Loucy (cell line): ENCODE data around the gene CCNYL1.
"Not testable (repeated sequence)": the region's sequence is repeated elsewhere in the genome, so short reads cannot be mapped to it uniquely, and the experiment has no call there.

ENCODE experiments used
- H2AFZ ChIP-seq: fragments of 200-600 bp; sonication (generic); 2 replicates; pipeline ENCODE4 v1.6.0; 2016; ENCODE audit warnings: antibody characterized with exemption, mild to moderate bottlenecking, low read length, moderate library complexity
- H3F3A ChIP-seq: fragments of 200-600 bp; 2 replicates; pipeline ENCODE4 v1.6.0; 2016; ENCODE audit warnings: antibody characterized with exemption, low read depth, mild to moderate bottlenecking
- H3K27me3 ChIP-seq: fragments of 200-600 bp; sonication (generic); 2 replicates; pipeline ENCODE4 v1.6.1; 2014; ENCODE audit warnings: low read length, mild to moderate bottlenecking; ENCODE audit not compliant: insufficient read depth, poor library complexity, severe bottlenecking
- H3K36me3 ChIP-seq: fragments of 200-600 bp; sonication (generic); 2 replicates; pipeline ENCODE4 v1.6.1; 2016; ENCODE audit warnings: low read length; ENCODE audit not compliant: insufficient read depth
- H3K4me1 ChIP-seq: fragments of 200-600 bp; sonication (generic); 2 replicates; pipeline ENCODE4 v1.5.1; 2014; ENCODE audit warnings: low read length, mild to moderate bottlenecking; ENCODE audit not compliant: insufficient read depth, poor library complexity, severe bottlenecking
- H3K4me2 ChIP-seq: fragments of 200-600 bp; sonication (generic); 2 replicates; pipeline ENCODE4 v1.6.0; 2014; ENCODE audit warnings: antibody characterized with exemption, low read length, low read depth, mild to moderate bottlenecking; ENCODE audit not compliant: poor library complexity, severe bottlenecking
- H3K4me3 ChIP-seq: fragments of 200-600 bp; sonication (generic); 2 replicates; pipeline ENCODE4 v1.5.1; 2014; ENCODE audit warnings: low read length, mild to moderate bottlenecking, mixed read lengths; ENCODE audit not compliant: poor library complexity, severe bottlenecking
- H3K79me2 ChIP-seq: fragments of 200-600 bp; sonication (generic); 2 replicates; pipeline ENCODE4 v1.6.1; 2014; ENCODE audit warnings: low read length; ENCODE audit not compliant: insufficient read depth
- H3K9ac ChIP-seq: fragments of 200-600 bp; sonication (generic); 2 replicates; pipeline ENCODE4 v1.6.0; 2014; ENCODE audit warnings: mild to moderate bottlenecking, low read depth, low read length, moderate library complexity; ENCODE audit not compliant: poor library complexity, severe bottlenecking
- H3K9me2 ChIP-seq: fragments of 200-600 bp; sonication (generic); replicated peaks from 2 replicates; pipeline ENCODE4 v1.6.1; 2016; ENCODE audit warnings: low read depth, low read length, mixed read lengths
- H3K9me3 ChIP-seq: fragments of 200-600 bp; sonication (generic); 2 replicates; pipeline ENCODE4 v1.6.1; 2014; ENCODE audit warnings: mild to moderate bottlenecking, antibody characterized with exemption, low read length, low read depth; ENCODE audit not compliant: insufficient read depth
- H4K20me1 ChIP-seq: fragments of 200-600 bp; sonication (generic); 2 replicates; pipeline ENCODE4 v1.6.0; 2014; ENCODE audit warnings: antibody characterized with exemption, low read length, mild to moderate bottlenecking; ENCODE audit not compliant: insufficient read depth, poor library complexity, severe bottlenecking
- EZH2phosphoT487 ChIP-seq: fragments of 200-600 bp; IDR thresholded peaks from 2 replicates; pipeline ENCODE4 v1.6.1; 2018; ENCODE audit warnings: antibody characterized with exemption, mild to moderate bottlenecking, moderate library complexity, borderline replicate concordance
- TF ChIP-seq, protein P1 (sequence below): fragments of 200-600 bp; sonication (generic); conservative IDR thresholded peaks from 2 replicates; pipeline ENCODE4 v1.5.1; 2014; ENCODE audit warnings: mild to moderate bottlenecking, antibody characterized with exemption, low read length

The CCNYL1 gene

GRCh38 chr2:207734636-207735512 lies 23.4 kb downstream of the CCNYL1 start:
- H2AFZ ChIP-seq, result no peak overlapping the region
- H3K9me2 ChIP-seq, result no peaks in the 10 kb centered on the region
- H3K9me3 ChIP-seq, result no peaks in the 10 kb centered on the region
- no peaks in the 10 kb centered on the region for H3K79me2 ChIP-seq
- no peak overlapping the region for H3K9ac ChIP-seq
- TF ChIP-seq, protein P1, sequence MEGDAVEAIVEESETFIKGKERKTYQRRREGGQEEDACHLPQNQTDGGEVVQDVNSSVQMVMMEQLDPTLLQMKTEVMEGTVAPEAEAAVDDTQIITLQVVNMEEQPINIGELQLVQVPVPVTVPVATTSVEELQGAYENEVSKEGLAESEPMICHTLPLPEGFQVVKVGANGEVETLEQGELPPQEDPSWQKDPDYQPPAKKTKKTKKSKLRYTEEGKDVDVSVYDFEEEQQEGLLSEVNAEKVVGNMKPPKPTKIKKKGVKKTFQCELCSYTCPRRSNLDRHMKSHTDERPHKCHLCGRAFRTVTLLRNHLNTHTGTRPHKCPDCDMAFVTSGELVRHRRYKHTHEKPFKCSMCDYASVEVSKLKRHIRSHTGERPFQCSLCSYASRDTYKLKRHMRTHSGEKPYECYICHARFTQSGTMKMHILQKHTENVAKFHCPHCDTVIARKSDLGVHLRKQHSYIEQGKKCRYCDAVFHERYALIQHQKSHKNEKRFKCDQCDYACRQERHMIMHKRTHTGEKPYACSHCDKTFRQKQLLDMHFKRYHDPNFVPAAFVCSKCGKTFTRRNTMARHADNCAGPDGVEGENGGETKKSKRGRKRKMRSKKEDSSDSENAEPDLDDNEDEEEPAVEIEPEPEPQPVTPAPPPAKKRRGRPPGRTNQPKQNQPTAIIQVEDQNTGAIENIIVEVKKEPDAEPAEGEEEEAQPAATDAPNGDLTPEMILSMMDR, result no peak
- TF ChIP-seq EZH2phosphoT487, result no peak
- no peak overlapping the region for H3K4me2 ChIP-seq
- H3K4me3 ChIP-seq, result no peak overlapping the region
- H3K36me3 ChIP-seq, result peaks cover 8% of the 10 kb centered on the region; the same call in 1 of the 2 replicates
- H3F3A ChIP-seq, result no peaks in the 10 kb centered on the region
- H3K27me3 ChIP-seq, result no peaks in the 10 kb centered on the region
- H3K4me1 ChIP-seq, result no peaks in the 10 kb centered on the region
- no peaks in the 10 kb centered on the region for H4K20me1 ChIP-seq

DNA sequence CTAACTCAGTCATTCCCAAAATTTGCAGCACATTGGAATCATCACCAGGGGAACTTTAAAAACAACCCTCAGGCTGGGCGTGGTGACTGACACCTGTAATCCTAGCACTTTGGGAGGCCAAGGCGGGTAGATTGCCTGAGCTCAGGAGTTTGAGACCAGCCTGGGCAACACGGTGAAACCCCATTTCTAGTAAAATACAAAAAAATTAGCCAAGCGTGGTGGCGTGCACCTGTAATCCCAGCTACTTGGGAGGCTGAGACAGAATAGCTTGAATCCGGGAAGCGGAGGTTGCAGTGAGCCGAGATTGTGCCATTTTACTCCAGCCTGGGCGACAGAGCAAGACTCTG lies 24.0 kb downstream of the CCNYL1 start:
- H3K4me2 ChIP-seq, H3K79me2 ChIP-seq, H3K4me1 ChIP-seq, H3K27me3 ChIP-seq, H3K9me2 ChIP-seq, H3K9ac ChIP-seq, H3K9me3 ChIP-seq, H3F3A ChIP-seq, H3K36me3 ChIP-seq, H2AFZ ChIP-seq, H3K4me3 ChIP-seq, H4K20me1 ChIP-seq: not testable (repeated sequence)

- TF ChIP-seq, protein P1, result no peak
- no peak for TF ChIP-seq EZH2phosphoT487
- Histone ChIP-seq H3K9me2 (no peaks in the 10 kb centered on the region), H3K27me3 (no peaks in the 10 kb centered on the region), H3K4me3 (no peak overlapping the region), H3K79me2 (no peaks in the 10 kb centered on the region), H2AFZ (no peak overlapping the region), H3K4me1 (peaks cover 4% of the 10 kb centered on the region), H3F3A (no peaks in the 10 kb centered on the region), H4K20me1 (no peaks in the 10 kb centered on the region), H3K9ac (no peak overlapping the region), H3K9me3 (no peaks in the 10 kb centered on the region), H3K4me2 (no peak overlapping the region), H3K36me3 (peaks cover 10% of the 10 kb centered on the region; the same call in 1 of the 2 replicates)
These were observed 32.1 kb downstream of the CCNYL1 start for GRCh38 chr2:207743514-207743913.

- Histone ChIP-seq H3K9me3 (no peaks in the 10 kb centered on the region), H3K4me1 (peaks cover 4% of the 10 kb centered on the region), H3K9me2 (no peaks in the 10 kb centered on the region), H2AFZ (no peak overlapping the region), H4K20me1 (no peaks in the 10 kb centered on the region), H3F3A (no peaks in the 10 kb centered on the region), H3K4me3 (no peak overlapping the region), H3K4me2 (no peak overlapping the region), H3K9ac (no peak overlapping the region), H3K27me3 (no peaks in the 10 kb centered on the region), H3K36me3 (peaks cover 10% of the 10 kb centered on the region; the same call in 1 of the 2 replicates), H3K79me2 (no peaks in the 10 kb centered on the region)
- TF ChIP-seq, protein P1, result no peak
- no peak for TF ChIP-seq EZH2phosphoT487
These were observed 32.6 kb downstream of the CCNYL1 start for GRCh38 chr2:207744050-207744449.
